OCI-LY7 (cell line): Measurements from ENCODE around the gene ADGRG6. TPM values are rescaled to one million over a fixed set of nuclear protein-coding genes. Genes with fewer than 3 reads are reported as not detected.

ENCODE experiments used
- BruUV-seq: library from RNA; stranded (reverse); fragments of 400-500 nt; replicated peaks from 2 replicates; lab custom pipeline; 2021; lab: Mats Ljungman, UMichigan
- CTCF ChIA-PET: fragments of 300-600 bp; sonication (Branson Sonifier 250); formaldehyde crosslinking; loops from one replicate; lab custom pipeline; 2022; ENCODE audit warnings: antibody characterized with exemption; ENCODE audit not compliant: unreplicated experiment; lab: Charles Lee
- POLR2A ChIA-PET: fragments of 300-600 bp; sonication (Branson Sonifier 250); formaldehyde crosslinking; loops from one replicate; lab custom pipeline; 2022; ENCODE audit warnings: antibody characterized with exemption; lab: Charles Lee
- DNase-seq: peaks from one replicate; pipeline ENCODE4 v3.0.0-alpha.2; 2015; ENCODE audit warnings: low spot score
- H2AFZ ChIP-seq: fragments of 200-600 bp; sonication (generic), shearing (Covaris generic); 2 replicates; pipeline ENCODE4 v1.6.1; 2014; ENCODE audit warnings: mild to moderate bottlenecking, antibody characterized with exemption, low read length, moderate library complexity
- H3K27ac ChIP-seq: fragments of 200-600 bp; sonication (generic); 2 replicates; pipeline ENCODE4 v1.5.1; 2014; ENCODE audit warnings: mixed run types, low read depth, mild to moderate bottlenecking, moderate library complexity, low read length, inconsistent platforms; ENCODE audit not compliant: poor library complexity, severe bottlenecking
- H3K36me3 ChIP-seq: fragments of 200-600 bp; sonication (generic); 2 replicates; pipeline ENCODE4 v1.6.1; 2014; ENCODE audit warnings: mild to moderate bottlenecking, antibody characterized with exemption, low read length, moderate library complexity, mixed read lengths; ENCODE audit not compliant: insufficient read depth
- H3K4me1 ChIP-seq: fragments of 200-600 bp; sonication (generic); 2 replicates; pipeline ENCODE4 v1.5.1; 2014; ENCODE audit warnings: mild to moderate bottlenecking, low read length; ENCODE audit not compliant: insufficient read depth, poor library complexity, severe bottlenecking
- H3K4me2 ChIP-seq: fragments of 200-600 bp; sonication (generic); 2 replicates; pipeline ENCODE4 v1.6.1; 2014; ENCODE audit warnings: mild to moderate bottlenecking, low read length
- H3K4me3 ChIP-seq: fragments of 200-600 bp; sonication (generic); 2 replicates; pipeline ENCODE4 v1.5.1; 2014; ENCODE audit warnings: mild to moderate bottlenecking, low read depth, low read length; ENCODE audit not compliant: poor library complexity, severe bottlenecking
- H3K79me2 ChIP-seq: fragments of 200-600 bp; sonication (generic); 2 replicates; pipeline ENCODE4 v1.6.1; 2016; ENCODE audit warnings: low read depth, mild to moderate bottlenecking, low read length, moderate library complexity, mixed read lengths; ENCODE audit not compliant: insufficient read depth
- H3K9me2 ChIP-seq: fragments of 200-600 bp; sonication (generic); 2 replicates; pipeline ENCODE4 v1.6.1; 2016; ENCODE audit warnings: mild to moderate bottlenecking, low read length, mixed read lengths; ENCODE audit not compliant: insufficient read depth
- H3K9me3 ChIP-seq: fragments of 200-600 bp; sonication (generic); 2 replicates; pipeline ENCODE4 v1.6.1; 2014; ENCODE audit warnings: mild to moderate bottlenecking, mixed run types, low read length, mixed read lengths
- H4K20me1 ChIP-seq: fragments of 200-600 bp; sonication (generic); 2 replicates; pipeline ENCODE4 v1.6.1; 2014; ENCODE audit warnings: mild to moderate bottlenecking, antibody characterized with exemption, low read length, moderate library complexity, mixed read lengths; ENCODE audit not compliant: insufficient read depth
- EZH2phosphoT487 ChIP-seq: fragments of 200-600 bp; sonication (generic); IDR thresholded peaks from 2 replicates; pipeline ENCODE4 v1.6.1; 2018; ENCODE audit warnings: low read depth, borderline replicate concordance, mild to moderate bottlenecking, mixed run types, antibody characterized with exemption, low read length, moderate library complexity, mixed read lengths
- intact Hi-C: fragments of 100-400 bp; cut with micrococcal nuclease; formaldehyde crosslinking; loops from one replicate; pipeline ENCODE4 v1.10.0; 2022; ENCODE audit not compliant: unreplicated experiment
- total RNA-seq, 2 experiments: library from RNA; depleted of rRNA in 1 of 2; stranded (reverse); fragments of >200 nt in 1 of 2; shearing (Covaris generic) in 1 of 2; gene quantifications; 2 replicates each; pipeline ENCODE4 v1.2.3, GENCODE V29; 2014 to 2022
- TF ChIP-seq, protein P1 (sequence below): fragments of 200-600 bp; sonication (generic); conservative IDR thresholded peaks from 2 replicates; pipeline ENCODE4 v1.5.1; 2014; ENCODE audit warnings: mild to moderate bottlenecking, antibody characterized with exemption, low read length, moderate library complexity, mixed read lengths

The ADGRG6 gene
- total RNA-seq, 2 experiments from 2014 or later: not detected

DNA sequence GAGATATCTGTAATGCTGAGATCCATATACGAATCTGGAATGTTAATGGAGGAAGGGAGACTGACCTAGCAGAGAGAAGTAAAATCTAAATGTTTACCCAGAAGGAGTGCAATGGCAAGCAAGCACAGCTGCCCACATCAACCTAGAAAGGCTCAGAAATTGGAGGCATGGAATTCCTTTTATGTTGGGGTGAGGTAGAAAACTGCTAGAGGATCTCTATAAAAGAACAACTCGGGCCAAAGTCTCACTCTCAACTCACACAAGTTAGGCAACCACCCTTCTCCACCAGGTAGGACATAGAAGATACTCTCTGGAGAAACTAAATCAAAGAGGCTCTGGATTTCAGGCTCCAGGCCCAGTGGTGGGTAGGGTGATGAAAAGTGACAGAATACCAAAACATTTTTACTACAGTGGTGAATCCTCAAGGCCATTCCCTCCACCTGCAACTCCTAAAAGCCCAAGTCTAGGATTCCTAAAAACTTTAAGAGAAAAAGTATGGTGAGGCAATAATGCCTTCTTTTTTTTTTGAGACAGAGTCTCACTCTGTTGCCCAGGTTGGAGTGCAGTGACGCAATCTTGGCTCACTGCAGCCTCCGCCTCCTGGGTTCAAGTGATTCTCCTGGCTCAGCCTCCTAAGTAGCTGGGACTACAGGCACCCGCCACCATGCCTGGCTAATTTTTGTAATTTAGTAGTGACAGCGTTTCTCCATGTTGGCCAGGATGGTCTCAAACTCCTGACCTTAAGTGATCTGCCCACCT lies 9.5 kb upstream of the ADGRG6 start:
- TF ChIP-seq EZH2phosphoT487: no peak
- TF ChIP-seq, protein P1, sequence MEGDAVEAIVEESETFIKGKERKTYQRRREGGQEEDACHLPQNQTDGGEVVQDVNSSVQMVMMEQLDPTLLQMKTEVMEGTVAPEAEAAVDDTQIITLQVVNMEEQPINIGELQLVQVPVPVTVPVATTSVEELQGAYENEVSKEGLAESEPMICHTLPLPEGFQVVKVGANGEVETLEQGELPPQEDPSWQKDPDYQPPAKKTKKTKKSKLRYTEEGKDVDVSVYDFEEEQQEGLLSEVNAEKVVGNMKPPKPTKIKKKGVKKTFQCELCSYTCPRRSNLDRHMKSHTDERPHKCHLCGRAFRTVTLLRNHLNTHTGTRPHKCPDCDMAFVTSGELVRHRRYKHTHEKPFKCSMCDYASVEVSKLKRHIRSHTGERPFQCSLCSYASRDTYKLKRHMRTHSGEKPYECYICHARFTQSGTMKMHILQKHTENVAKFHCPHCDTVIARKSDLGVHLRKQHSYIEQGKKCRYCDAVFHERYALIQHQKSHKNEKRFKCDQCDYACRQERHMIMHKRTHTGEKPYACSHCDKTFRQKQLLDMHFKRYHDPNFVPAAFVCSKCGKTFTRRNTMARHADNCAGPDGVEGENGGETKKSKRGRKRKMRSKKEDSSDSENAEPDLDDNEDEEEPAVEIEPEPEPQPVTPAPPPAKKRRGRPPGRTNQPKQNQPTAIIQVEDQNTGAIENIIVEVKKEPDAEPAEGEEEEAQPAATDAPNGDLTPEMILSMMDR: no peak
- no peak for DNase-seq
- H3K79me2 ChIP-seq: no peaks in the 10 kb centered on the region
- no peaks in the 10 kb centered on the region for H4K20me1 ChIP-seq
- H3K9me2 ChIP-seq: no peaks in the 10 kb centered on the region
- POLR2A ChIA-PET: interaction anchor here (1.2 kb wide), 1 partner anchor 14 kb away, joined by 3 read pairs; no protein-coding TSS in a partner anchor
- no peak overlapping the region for H3K4me2 ChIP-seq
- CTCF ChIA-PET: no interaction called here
- no peaks in the 10 kb centered on the region for H3K36me3 ChIP-seq
- H3K4me1 ChIP-seq: no peaks in the 10 kb centered on the region
- intact Hi-C loops: no loop called here
- no peak overlapping the region for H3K27ac ChIP-seq
- H2AFZ ChIP-seq: no peak overlapping the region
- BruUV-seq: no TSS peak
- H3K4me3 ChIP-seq: no peak overlapping the region
- H3K9me3 ChIP-seq: no peaks in the 10 kb centered on the region

DNA sequence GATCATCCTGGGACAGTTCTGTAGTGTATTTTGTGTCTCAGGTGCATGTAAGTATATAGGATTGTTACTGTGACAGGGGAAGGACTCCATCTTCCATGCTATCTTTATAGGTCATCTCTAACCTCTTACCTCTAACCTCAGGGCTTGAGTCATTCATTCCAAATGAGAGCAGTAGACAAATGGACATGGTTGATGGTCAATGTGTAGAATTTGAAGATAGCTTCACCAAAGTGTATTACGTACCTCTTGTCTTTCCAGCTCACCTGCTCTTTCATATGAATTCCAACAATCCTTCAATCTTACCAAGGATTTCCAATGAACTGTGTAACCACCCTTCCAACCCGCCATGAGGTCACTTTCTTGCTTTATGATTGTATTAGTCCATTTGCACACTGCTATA lies 8.7 kb upstream of the ADGRG6 start:
- TF ChIP-seq, protein P1: no peak
- TF ChIP-seq EZH2phosphoT487: no peak
- no peak overlapping the region for H3K27ac ChIP-seq
- no peaks in the 10 kb centered on the region for H3K9me3 ChIP-seq
- H3K9me2 ChIP-seq: no peaks in the 10 kb centered on the region
- H3K4me2 ChIP-seq: no peak overlapping the region
- no peak overlapping the region for H3K4me3 ChIP-seq
- no peak overlapping the region for H2AFZ ChIP-seq
- intact Hi-C loops: no loop called here
- no peaks in the 10 kb centered on the region for H4K20me1 ChIP-seq
- CTCF ChIA-PET: no interaction called here
- no peaks in the 10 kb centered on the region for H3K36me3 ChIP-seq
- POLR2A ChIA-PET: no interaction called here
- no peaks in the 10 kb centered on the region for H3K4me1 ChIP-seq
- no TSS peak for BruUV-seq
- no peak for DNase-seq
- no peaks in the 10 kb centered on the region for H3K79me2 ChIP-seq

DNA sequence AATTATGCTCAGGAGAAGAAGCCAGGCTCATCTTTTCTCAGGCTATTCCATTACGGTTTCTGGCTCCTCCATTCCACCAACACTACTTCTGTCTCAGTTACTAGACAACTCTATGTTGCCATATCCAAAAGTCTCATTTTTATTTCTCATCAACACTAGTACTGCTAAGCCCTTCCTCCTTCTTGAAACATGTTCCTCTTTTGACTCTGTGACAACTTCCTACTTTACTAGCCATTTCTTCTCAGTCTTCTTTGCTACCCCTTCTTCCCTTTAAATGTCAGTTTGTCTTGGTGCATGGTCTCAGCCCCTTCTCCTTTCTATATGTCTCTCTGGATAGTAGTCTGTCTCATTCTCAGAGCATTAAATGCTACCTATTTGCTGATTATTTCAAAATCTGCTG lies 7.1 kb upstream of the ADGRG6 start:
- no peaks in the 10 kb centered on the region for H3K79me2 ChIP-seq
- ChIA-PET POLR2A (interaction anchor here (0.7 kb wide), 1 partner anchor 146 kb away, joined by 3 read pairs; no protein-coding TSS in a partner anchor), CTCF (no interaction called here)
- H3K4me1 ChIP-seq: no peaks in the 10 kb centered on the region
- H3K4me3 ChIP-seq: no peak overlapping the region
- no peaks in the 10 kb centered on the region for H3K9me3 ChIP-seq
- no TSS peak for BruUV-seq
- no peaks in the 10 kb centered on the region for H4K20me1 ChIP-seq
- H3K27ac ChIP-seq: no peak overlapping the region
- intact Hi-C loops: no loop called here
- no peak for DNase-seq
- TF ChIP-seq, protein P1: no peak
- TF ChIP-seq EZH2phosphoT487: no peak
- H2AFZ ChIP-seq: no peak overlapping the region
- no peak overlapping the region for H3K4me2 ChIP-seq
- no peaks in the 10 kb centered on the region for H3K9me2 ChIP-seq
- H3K36me3 ChIP-seq: no peaks in the 10 kb centered on the region
